GM23338 (cell line): Measurements from ENCODE around the gene TENT4B. TPM values are rescaled to one million over a fixed set of nuclear protein-coding genes. Genes with fewer than 3 reads are reported as not detected.

Source experiments
- CREB1 ChIP-seq: fragments of 250-450 bp; sonication (Bioruptor Pico); IDR thresholded peaks from 2 replicates; pipeline ENCODE4 v1.5.0; 2020; ENCODE audit warnings: low read depth, mild to moderate bottlenecking, moderate library complexity
- NANOG ChIP-seq: IDR thresholded peaks from 2 replicates; pipeline ENCODE4 v1.6.1; 2016; ENCODE audit warnings: antibody characterized with exemption, borderline replicate concordance
- POLR2AphosphoS5 ChIP-seq: IDR thresholded peaks from 2 replicates; pipeline ENCODE4 v1.6.1; 2016; ENCODE audit warnings: antibody characterized with exemption, low read depth
- REST ChIP-seq: IDR thresholded peaks from one replicate; pipeline ENCODE4 v1.6.1; 2018; ENCODE audit warnings: antibody characterized with exemption; ENCODE audit not compliant: unreplicated experiment
- ZNF114 ChIP-seq: fragments of 250-450 bp; sonication (Bioruptor Pico); IDR thresholded peaks from 2 replicates; pipeline ENCODE4 v1.5.0; 2020; ENCODE audit warnings: mild to moderate bottlenecking, moderate library complexity
- ZNF331 ChIP-seq: fragments of 250-450 bp; sonication (Bioruptor Pico); IDR thresholded peaks from 2 replicates; pipeline ENCODE4 v1.5.0; 2020; ENCODE audit warnings: low read depth, mild to moderate bottlenecking, moderate library complexity
- ZNF462 ChIP-seq: fragments of 250-450 bp; sonication (Bioruptor Pico); IDR thresholded peaks from 2 replicates; pipeline ENCODE4 v1.5.0; 2020; ENCODE audit warnings: mild to moderate bottlenecking, moderate library complexity
- polyA plus RNA-seq: library from polyadenylated mRNA; unstranded; fragments of >200 nt; fragmentation: Nextera tagmentation; extraction: Ambion mirVana; gene quantifications from 2 replicates; pipeline ENCODE4 v1.2.1, GENCODE V29; 2016
- total RNA-seq: library from RNA; depleted of rRNA; stranded (reverse); fragments of >200 nt; shearing (Covaris generic); gene quantifications from 2 replicates; pipeline ENCODE4 v1.2.3, GENCODE V29; 2014

Gene TENT4B
- total and polyA plus RNA-seq, 2 experiments from 2014 or later: 17.6 to 21.3 TPM

GRCh38 chr16:50246299-50247122 lies 93.4 kb downstream of the TENT4B start (continued):
- TF ChIP-seq ZNF462 (CRISPR knock-in tag) (no peak), CREB1 (no peak), POLR2AphosphoS5 (no peak), ZNF331 (no peak), NANOG (no peak), REST (no peak), ZNF114 (CRISPR knock-in tag) (no peak)
